GM21447 (cell line): Measurements from ENCODE around the gene SLCO2A1.

Source experiments
- ATAC-seq: cut with Tn5 transposase; IDR thresholded peaks from one replicate; pipeline ENCODE4 v1.9.1; 2021; ENCODE audit not compliant: unreplicated experiment

The SLCO2A1 gene

DNA sequence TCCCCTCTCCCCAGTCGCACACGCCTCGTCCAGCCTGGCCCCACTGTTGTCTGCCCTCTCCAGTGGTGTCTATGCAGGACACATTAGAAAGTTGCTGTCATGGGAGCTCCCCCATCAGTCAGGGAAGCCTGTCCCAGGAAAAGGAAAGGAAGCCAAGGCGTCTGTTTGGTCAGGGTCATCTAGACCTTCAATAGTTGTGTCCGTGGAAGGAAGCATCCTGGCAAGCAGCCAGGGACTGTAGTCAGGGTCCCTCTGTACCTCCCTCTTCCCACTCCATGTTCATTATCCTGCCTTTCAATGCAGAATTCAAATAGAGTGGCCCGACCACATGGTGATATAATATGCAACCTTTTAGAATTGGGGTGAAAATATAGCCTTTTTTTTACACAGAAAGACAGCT lies 73.4 kb downstream of the SLCO2A1 start:
- ATAC-seq: no peak

DNA sequence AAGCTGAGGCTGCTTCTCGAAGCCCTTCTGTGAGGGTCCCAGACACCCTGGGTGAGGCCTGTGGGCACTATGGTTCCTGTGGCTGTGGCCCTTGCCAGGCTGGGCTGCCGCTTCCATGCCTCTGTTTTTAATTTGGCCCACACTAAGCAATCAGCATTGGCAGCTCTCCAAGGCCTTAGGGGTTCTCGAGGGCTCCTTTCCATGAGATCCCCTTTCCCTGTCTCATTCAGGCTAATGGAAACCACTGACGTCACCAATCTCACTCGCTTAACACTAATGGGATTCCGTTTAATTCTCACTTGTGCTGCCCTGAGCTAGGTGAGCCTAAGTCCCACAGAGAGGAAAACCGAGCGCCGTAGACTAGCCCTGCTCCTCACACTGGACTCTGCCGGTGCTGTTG lies 73.8 kb downstream of the SLCO2A1 start:
- no peak for ATAC-seq

DNA sequence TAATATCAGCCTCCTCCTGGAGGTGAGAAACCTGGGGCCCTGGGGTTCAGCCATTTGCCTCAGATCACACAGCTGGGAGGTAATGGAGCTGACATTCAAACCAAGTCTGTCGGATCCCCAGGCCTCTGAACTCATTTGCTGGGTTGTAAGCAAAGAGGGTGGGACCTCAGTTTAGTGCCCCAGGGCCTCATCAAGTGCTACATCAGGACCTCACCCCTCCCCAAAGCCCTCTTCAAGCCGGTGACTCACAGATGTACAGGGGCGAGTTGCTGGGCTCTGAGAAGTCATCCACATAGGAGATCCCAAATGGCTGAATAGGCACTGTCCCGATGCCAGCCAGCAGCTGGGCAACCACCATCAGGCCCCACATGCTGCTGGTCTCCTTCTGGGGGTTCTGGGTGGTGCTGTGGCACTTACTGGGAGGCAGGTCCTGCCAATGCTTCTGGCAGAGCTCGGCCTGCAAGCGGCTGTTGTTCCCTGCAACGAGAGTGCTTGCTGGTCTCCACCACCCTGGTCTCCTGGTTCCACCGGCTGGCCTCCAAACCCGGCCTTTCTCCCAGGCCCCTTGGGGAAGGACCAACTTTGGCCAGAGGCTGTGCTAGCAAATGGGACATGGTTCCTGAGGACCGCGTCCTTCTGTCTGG lies 74.9 kb downstream of the SLCO2A1 start:
- no peak for ATAC-seq

DNA sequence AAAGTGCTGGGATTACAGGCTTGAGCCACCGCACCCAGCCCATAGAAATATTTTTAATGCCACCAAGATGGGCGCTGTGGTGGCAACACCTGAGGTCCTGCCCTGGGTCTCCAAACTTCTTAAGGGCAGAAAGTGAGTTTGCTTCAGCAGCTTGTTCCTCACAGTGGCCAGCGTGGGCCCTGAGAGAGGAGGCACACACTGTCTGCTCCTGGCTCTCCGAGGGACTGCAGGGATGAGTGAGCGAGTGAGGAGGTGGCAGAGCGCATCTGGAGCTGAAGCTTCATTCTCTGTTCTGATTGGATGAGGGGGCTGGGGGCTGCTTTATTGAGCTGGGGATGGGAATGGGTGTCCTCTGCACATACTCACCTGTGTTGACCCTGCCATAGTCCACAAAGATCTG lies 76.4 kb downstream of the SLCO2A1 start:
- ATAC-seq: no peak

DNA sequence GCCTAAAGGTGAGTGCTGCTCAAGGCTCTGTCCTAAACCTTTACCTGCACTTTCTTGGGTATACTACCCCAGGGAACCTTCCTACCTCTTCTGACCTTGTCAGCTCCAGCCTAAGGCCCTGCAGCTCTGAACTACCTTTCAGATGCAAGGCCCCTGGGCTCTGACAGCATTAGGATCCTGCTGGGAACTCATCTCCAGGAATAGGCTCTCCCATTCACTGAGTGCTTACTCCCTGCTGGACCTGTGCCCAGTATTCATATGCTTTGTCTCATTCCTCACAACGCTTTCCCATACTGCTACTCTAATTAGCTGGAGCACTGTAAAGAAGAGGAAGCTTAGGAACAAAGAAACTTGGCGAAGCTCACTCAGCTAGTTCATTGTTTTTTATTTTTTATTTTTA lies 80.3 kb downstream of the SLCO2A1 start:
- no peak for ATAC-seq

DNA sequence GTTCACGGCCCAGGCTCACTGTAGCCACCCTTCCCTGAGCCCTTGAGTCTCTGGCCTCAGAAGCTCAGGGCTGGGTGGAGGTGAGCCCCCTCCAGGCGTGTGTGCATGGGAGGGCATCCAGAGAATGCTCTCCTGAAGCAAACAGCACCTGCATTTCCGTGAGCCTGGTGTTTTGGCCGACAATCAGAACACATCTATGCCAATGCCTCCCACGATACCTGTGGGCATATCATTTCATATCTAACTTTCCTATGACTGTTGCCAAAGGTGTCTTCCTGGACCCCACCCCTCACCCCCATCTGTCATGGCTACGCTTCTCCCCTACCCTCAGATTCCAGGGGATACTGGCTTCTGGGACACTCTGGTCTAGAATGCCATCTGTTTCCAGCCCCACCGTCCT lies 80.7 kb downstream of the SLCO2A1 start:
- ATAC-seq: no peak

DNA sequence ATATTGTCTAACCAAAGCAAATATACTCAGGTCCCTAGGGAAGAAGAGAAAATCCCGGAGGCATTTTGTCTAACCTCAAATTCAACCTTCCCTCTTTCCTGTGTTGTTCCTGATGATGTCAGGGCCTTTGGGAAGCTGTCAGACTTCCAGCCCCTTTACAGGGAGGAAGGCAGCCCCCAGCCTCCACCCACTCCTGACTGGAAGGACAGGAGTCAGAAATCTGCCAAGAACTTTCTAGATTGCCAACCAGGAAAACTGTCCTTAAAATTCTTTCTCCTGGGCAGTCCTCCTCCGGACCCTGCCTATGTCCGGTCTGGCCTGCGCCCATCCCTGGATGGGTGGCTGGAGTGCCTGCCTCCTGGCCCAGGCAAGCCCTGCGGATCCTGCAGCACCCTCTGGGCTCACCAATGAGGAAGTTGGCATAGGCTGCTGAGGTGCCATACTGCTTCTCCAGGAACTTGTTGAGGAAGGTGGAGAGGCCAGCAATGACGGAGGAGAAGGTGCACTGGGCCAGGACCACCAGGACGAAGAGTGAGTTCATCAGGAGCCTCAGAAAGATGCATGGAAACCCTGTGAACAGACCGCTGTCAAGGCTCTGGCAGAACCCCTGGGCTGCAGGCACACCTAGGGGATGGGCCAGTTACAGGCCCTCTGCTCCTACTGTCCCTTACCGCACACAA lies 81.5 kb downstream of the SLCO2A1 start:
- no peak for ATAC-seq

DNA sequence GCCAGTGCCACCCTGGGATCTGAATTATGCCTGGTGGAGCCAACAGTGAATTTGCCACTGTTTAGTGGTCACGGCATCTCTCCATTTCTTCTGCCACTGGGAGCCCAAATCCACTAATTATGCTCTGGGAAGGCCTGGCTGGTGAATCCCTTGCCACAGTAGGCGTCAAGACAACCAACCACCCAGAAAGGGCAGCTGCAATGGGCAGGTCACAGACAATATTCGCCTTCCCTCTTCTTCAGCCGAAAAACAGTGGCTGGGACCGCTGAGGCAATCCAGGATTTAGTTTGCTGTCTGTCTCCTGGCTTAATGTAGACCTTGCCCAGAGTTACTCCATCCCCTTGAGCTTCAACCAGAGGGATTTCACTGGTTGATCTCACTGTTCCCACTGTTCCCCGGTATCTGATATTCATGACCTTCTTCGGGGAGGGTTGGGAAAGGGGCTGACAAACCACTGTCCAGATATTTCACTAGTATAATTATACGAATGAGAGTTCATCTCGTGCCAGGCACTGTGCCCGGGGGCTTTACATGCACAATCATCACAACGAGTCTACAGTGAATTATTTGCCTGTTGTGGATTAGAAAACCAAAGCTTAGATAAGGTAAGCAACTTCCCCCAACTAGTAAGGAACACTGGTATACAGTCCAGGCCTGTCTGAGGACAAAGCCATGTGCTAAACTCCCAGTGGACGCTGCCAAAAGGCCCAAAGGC lies 84.2 kb downstream of the SLCO2A1 start:
- no peak for ATAC-seq

DNA sequence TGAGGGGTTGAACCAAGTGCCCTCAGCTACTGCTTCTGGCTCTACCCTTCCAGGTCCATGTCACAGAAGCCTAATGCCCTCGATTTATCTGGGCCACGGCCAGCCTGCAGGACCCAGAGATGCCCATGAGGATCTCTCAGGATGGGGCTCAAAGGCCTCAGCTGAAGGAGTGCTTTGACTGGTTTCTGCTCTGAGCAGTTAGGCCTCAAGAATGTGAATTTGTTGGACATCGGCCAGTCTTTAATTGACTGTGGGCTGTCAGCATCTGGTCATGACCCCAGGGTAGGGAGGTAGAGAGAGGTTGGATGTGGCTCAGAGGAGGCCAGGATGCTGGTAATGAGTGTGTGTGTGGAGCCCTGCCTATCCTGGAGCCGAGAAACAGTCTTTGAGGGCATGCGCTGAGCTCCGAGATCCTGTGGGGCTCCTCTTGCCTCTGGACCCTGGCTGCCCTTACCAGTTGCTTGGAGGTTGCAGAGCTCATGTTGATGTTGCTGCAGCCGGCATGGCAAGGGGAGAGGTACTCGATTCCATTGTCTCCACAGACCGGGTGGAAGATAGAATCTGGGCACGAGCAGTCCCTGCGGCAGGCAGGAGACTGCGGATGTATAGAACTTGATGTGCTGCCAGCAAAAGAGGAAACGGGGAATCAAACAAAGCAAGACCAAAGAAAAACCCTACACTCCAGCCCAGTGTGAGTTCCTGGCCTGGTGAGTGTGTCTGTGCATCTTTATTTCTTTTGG lies 84.9 kb downstream of the SLCO2A1 start:
- no peak for ATAC-seq

DNA sequence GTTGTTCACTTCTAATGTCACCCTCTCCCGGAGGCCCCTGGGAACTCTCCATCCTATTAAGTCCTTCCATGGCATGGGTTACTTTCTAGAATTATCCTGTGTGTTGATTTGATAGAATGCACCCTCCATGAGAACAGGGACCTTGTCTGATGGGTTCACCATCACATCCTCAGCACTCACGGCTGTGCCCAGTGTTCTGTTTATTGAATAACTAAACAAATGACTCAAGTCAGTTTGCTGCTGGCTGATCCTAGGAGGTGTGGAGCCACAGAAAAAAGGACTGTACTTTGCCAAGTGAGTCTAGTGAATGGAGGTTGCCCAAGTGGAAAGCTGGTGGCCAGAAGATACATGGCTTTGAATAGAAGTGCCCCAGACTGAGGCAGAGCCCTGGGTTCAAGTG lies 85.5 kb downstream of the SLCO2A1 start:
- ATAC-seq: no peak

DNA sequence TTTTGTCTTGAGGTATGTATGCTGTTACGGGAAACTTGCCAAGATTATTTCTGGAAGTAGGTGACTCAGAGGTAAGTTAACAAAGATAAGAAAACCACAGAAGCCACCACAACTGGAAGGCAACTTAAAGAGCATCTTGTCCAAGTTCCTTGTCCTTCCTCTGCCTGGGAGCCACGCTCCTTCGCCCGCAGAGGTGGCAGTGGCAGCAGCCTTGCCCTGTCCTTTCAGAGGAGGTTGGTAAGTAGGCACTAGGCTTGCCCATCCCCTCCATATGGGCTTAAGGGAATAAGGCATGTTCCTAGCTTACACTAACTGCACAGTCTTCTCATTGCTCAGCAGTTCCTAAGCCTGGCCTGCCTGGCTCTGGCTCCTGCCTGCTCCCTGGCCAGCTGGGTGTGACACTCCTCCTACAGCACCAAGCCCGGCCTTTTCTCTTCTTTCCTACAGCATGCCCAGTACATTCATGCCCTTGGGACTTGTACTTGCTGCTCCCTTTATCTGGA lies 86.0 kb downstream of the SLCO2A1 start:
- no peak for ATAC-seq

DNA sequence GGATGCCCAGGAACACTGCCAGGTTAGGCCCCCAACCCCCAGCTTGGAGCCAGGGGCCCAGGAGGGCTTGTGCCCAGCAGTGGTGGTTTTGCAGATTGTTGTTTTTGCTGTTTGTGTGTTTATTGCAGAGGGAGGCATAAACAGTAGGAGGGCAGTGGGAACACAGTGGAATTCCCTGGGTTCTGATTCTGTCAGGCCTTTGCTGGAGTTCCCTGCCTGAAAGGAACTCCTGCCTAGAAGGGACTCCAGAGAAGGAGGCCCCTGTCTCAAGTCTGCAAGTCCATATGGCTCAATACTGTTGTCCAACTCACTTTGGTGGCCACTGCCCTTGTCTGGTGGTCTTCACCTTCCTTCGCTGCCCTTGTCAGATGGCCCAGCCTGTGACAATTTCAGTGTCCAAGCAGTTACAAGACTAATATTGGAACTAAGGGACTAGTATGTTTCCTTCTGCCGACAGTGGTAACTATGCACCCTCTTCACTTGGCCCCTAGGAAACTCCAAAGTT lies 86.6 kb downstream of the SLCO2A1 start:
- no peak for ATAC-seq

DNA sequence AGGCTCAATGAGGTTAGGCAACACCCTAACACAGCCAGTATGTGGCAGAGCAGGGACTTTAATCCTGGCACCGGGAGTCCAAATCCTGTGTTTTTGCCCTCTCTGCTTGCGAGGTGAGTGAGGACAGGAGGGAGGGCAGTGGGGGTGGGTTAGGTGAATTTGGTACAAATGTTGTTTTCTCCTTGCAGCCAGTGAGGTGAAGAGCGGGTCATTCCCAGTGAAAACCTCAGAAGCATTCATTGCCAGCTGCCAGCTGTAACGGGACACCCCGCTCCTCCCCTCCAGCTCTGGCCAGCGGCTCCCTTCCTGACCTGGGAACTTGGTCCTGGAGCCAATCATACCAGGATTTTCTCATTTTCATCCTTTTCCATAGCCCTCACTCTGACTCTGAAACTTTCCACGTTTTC lies 88.3 kb downstream of the SLCO2A1 start:
- ATAC-seq: no peak

DNA sequence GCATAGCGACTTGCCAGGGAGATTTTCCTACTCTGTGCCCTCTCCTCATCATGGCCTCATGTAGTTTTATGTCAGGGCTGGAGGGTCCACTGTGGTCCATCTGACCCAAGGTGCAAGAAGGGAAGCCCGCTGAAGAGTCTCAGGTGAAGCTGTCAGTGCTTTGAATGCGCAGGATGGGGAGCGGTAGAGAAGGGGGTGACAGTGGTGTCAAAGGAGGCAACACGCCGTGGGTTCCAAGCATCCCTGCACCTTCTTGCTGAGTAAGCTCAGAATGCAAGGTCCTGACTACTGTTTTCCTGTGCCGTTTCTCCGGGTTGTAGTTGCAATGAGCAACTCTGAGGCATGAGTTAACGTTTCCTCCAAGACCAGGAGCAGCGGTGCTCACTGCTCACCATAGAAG lies 89.2 kb downstream of the SLCO2A1 start:
- ATAC-seq: no peak

DNA sequence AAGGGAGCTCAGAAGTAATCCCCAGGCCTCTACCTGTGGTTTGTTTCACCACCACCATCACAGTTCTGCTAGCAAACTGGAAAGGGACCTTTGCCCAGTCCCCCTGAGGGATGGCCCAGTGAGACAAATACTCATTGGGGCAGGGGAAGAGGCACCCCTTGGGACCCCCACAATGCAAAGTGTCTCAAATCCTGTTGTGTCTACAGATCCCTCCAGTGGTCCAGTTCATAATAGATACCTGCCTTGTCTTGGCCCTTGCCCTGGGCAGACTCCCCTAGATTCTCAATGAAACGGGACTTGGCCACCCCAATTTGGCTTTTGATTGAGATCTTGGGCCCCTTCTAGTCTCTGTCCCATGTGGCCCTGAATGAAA lies 90.3 kb downstream of the SLCO2A1 start:
- ATAC-seq: no peak

DNA sequence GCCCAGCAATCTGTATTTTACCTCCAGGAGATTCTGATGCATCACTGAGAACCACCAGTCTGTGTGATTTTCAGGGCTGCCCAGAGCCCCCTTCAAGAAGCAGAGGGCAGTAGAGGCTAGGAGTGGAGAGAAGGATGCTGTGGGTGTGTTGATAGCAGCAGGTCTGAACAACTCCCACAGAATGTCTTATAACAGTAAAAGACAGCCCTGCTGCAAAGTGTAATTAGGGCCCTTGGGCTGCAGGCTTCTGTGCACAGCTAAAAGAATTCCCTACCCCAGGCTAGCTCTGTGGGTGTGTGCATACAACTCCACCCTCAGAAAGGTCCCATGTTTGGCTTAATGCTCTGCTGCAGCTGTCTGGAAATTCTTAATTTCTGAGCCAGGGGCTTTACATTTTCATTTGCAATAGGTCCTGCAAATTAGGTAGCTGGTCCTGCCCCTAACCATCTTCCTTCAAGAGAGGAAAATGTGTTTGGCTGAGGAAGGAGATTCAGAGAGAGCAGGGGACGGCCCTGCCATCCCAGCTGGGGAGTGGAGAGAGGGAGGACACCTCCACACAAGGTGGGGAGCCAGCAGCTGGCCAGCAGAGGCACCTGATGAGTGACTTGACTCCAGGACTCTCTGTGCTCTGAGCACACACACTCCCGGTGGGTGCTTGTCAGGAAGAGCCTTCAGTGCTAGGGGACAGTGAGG lies 90.8 kb downstream of the SLCO2A1 start:
- ATAC-seq: no peak

DNA sequence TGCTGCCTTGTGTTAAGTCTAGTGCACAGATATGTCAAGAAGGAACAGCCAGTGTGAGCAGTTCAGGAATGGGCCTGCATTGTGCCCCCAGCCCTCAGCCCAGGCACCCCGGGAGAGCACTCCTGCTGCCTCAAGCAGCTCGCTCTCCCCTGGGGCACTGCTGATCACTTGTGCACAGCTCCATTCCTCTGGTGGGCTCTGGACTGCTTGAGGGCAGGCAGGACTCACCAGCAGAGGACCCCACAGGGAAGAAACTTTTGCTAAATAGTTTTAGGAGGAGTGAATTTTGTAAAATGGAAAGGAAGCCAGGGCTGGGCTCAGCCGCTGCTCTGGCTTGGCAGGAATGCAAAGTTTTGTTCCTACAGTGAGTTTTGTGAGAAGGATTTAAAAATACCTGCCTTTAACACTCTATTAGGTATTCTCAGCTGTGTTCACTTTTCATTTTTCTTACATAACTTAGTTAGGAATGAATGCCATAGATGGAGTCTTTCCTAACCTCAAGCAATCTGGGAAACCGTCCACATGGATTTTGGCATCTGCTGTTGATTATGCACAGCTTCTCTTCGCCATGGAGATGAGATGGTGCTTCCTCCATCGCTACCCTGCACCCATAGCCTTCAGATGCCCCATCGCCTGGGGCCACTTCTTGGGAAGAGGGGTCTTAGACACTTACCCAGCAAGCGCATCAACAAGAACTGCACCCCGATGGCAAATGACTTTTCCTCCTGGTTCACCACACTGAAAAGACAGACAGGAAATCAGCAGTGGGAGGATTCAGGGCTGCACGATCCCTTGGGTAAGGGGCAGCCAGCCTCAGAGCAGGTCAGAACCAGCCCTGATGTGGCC lies 91.7 kb downstream of the SLCO2A1 start:
- ATAC-seq: no peak

DNA sequence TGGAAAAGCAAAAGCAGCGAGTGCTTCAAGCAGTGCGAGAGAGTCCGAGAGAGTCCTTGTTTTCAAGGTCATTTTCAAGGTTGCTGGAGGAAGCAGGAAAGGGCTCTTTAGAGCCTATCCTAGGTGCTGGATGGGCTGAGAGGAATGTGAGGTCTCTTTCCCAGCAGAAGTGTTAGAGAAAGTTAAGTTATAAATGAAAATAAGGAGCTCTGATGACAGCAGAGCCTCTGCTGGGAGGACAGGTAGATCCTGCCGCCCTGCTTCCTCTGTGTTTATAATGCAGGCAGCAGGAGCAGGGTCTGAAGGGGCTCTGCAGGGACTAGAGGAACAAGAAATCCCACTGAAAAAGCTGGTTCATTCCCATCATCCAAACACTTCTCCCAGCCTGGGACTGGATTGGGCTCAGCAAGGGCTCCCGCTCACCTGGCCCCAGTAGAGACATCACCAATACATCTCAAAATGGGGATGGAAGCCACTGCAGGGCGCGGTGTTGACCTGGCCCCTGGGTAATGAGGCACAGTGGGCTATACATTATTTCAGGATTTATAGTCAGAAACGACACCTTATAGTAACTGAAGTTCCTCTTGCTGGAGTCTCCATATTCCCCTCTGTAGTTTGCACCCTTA lies 92.6 kb downstream of the SLCO2A1 start:
- ATAC-seq: no peak
